K562 (cell line): ENCODE measurements around the gene ARHGEF12. TPM values are rescaled to one million over a fixed set of nuclear protein-coding genes. Genes with fewer than 3 reads are reported as not detected.

Experiments used
- ATAC-seq: fragments of 200-7000 bp; cut with Tn5 transposase; 3 replicates; pipeline ENCODE4 v1.9.1; 2020; ENCODE audit warnings: moderate library complexity
- BruUV-seq: library from RNA; stranded (reverse); fragments of 400-500 nt; replicated peaks from 2 replicates; lab custom pipeline; 2021; lab: Mats Ljungman, UMichigan
- CTCF ChIA-PET: fragments of 300-600 bp; formaldehyde crosslinking; extraction: SDS; loops from one replicate; lab custom pipeline; 2021; ENCODE audit warnings: low intra/inter-chr PET ratio; lab: Yijun Ruan, JAX
- POLR2A ChIA-PET: fragments of 300-600, 350-650 bp; sonication (Branson Sonifier 250); formaldehyde crosslinking; extraction: SDS; loops from one replicate; lab custom pipeline; 2021; ENCODE audit warnings: antibody characterized with exemption, inconsistent platforms; lab: Yijun Ruan, JAX
- DNase-seq, 4 experiments: peaks; one replicate each; pipeline versions ENCODE4 v3.0.0 to v3.0.0-alpha.2; 2011 to 2018; ENCODE audit warnings: low spot score in 3 of 4, mixed read lengths in 3 of 4; ENCODE audit errors: extremely low read depth in 1 of 4
- FAIRE-seq: peaks from 2 replicates; lab custom pipeline; 2011; peaks lifted over from hg19 to GRCh38; lab: Jason Lieb, UNC
- H2AFZ ChIP-seq: 2 replicates; pipeline ENCODE4 v1.6.0; 2011; ENCODE audit warnings: low read depth, low read length, control low read depth, inconsistent platforms
- H3K27ac ChIP-seq: fragments of 200-600 bp; 3 replicates; pipeline ENCODE4 v1.8.0; 2011; ENCODE audit warnings: low read depth, mild to moderate bottlenecking, control low read depth, inconsistent platforms, low read length, moderate library complexity, mixed read lengths; ENCODE audit errors: extremely low read depth
- H3K27me3 ChIP-seq, 2 experiments: fragments of 300-600 bp in 1 of 2; 2 replicates in 1 of 2; 3 replicates in 1 of 2; pipeline versions ENCODE4 v1.6.0 to v1.8.0; 2011; ENCODE audit warnings: inconsistent platforms in 2 of 2, low read length in 2 of 2, mild to moderate bottlenecking in 1 of 2, mixed read lengths in 1 of 2, moderate library complexity in 1 of 2; ENCODE audit not compliant: control insufficient read depth in 2 of 2, insufficient read depth in 2 of 2
- H3K36me3 ChIP-seq: fragments of 300-600 bp; 3 replicates; pipeline ENCODE4 v1.8.0; 2011; ENCODE audit warnings: mild to moderate bottlenecking, low read length, inconsistent platforms; ENCODE audit not compliant: control insufficient read depth, insufficient read depth
- H3K4me1 ChIP-seq, 2 experiments: fragments of 200-600 bp in 1 of 2; replicated peaks in 1 of 2; 2 replicates in 1 of 2; 3 replicates in 1 of 2; pipeline versions ENCODE4 v1.5.1 to v1.8.0; 2011; ENCODE audit warnings: inconsistent platforms in 2 of 2, low read length in 2 of 2, mild to moderate bottlenecking in 1 of 2, mixed read lengths in 1 of 2, moderate library complexity in 1 of 2; ENCODE audit not compliant: control insufficient read depth in 2 of 2, insufficient read depth in 2 of 2
- H3K4me2 ChIP-seq: 2 replicates; pipeline ENCODE4 v1.6.1; 2011; ENCODE audit warnings: low read length, control low read depth, inconsistent platforms, mixed read lengths; ENCODE audit not compliant: insufficient read depth
- H3K4me3 ChIP-seq: fragments of 200-600 bp; sonication (generic), shearing (Covaris generic); 2 replicates; pipeline ENCODE4 v1.5.1; 2016; ENCODE audit warnings: control low read depth, inconsistent platforms
- H3K79me2 ChIP-seq: fragments of 200-600 bp; 3 replicates; pipeline ENCODE4 v1.8.0; 2011; ENCODE audit warnings: low read length, inconsistent platforms; ENCODE audit not compliant: control insufficient read depth, insufficient read depth
- H3K9ac ChIP-seq, 2 experiments: 2 replicates each; pipeline versions ENCODE4 v1.6.0 to v1.6.1; 2011; ENCODE audit warnings: low read depth in 2 of 2, low read length in 2 of 2, control low read depth in 1 of 2, inconsistent platforms in 1 of 2, mild to moderate bottlenecking in 1 of 2, mixed read lengths in 1 of 2; ENCODE audit not compliant: insufficient read depth in 1 of 2
- H3K9me1 ChIP-seq: one replicate; pipeline ENCODE4 v1.6.0; 2011; ENCODE audit warnings: inconsistent platforms, mild to moderate bottlenecking, low read length, moderate library complexity; ENCODE audit not compliant: control insufficient read depth, insufficient read depth
- H3K9me3 ChIP-seq: replicated peaks from 2 replicates; pipeline ENCODE4 v1.5.1; 2011; ENCODE audit warnings: low read depth, low read length, inconsistent platforms; ENCODE audit not compliant: control insufficient read depth, insufficient read depth
- H4K20me1 ChIP-seq: replicated peaks from 2 replicates; pipeline ENCODE4 v1.6.1; 2011; ENCODE audit warnings: low read length, inconsistent platforms, mixed read lengths; ENCODE audit not compliant: control insufficient read depth, insufficient read depth
- CREBBP ChIP-seq: IDR thresholded peaks from one replicate; pipeline ENCODE4 v1.6.1; 2012; ENCODE audit warnings: low read depth, mild to moderate bottlenecking, control low read depth, inconsistent platforms, low read length
- ESRRB ChIP-seq: fragments of 250-450 bp; sonication (Bioruptor Pico); IDR thresholded peaks from 2 replicates; pipeline ENCODE4 v1.5.0; 2020; ENCODE audit warnings: mild to moderate bottlenecking, moderate library complexity, borderline replicate concordance
- MGA ChIP-seq: fragments of 450-650 bp; IDR thresholded peaks from 2 replicates; pipeline ENCODE4 v1.6.1; 2016; ENCODE audit warnings: mild to moderate bottlenecking, moderate library complexity
- ZNF830 ChIP-seq: fragments of 250-450 bp; sonication (Bioruptor Pico); IDR thresholded peaks from 2 replicates; pipeline ENCODE4 v1.5.0; 2021; ENCODE audit warnings: mild to moderate bottlenecking
- WGBS: fragments of 100-300 bp; shearing (Covaris generic); methylation state at CpG from one replicate; pipeline ENCODE4 v1.1.6; 2016; ENCODE audit warnings: low coverage, mixed read lengths; ENCODE audit not compliant: insufficient coverage; ENCODE audit errors: missing lambda C conversion rate; 5-methylcytosine and 5-hydroxymethylcytosine counted together
- in situ Hi-C: fragments of 300-500 bp; cut with MboI; formaldehyde crosslinking; loops from 4 replicates; pipeline ENCODE4 v1.15.0; 2018; ENCODE audit warnings: inconsistent platforms, mixed read lengths
- intact Hi-C: fragments of 100-400 bp; cut with micrococcal nuclease; formaldehyde crosslinking; loops from 2 replicates; pipeline ENCODE4 v1.14.2; 2022
- polyA plus RNA-seq, 8 experiments: library from polyadenylated mRNA; depleted of rRNA in 4 of 8; stranded (reverse) in 5 of 8; unstranded in 3 of 8; fragments of >200 nt; fragmentation: Nextera tagmentation in 2 of 8; fragmentation: Illumina TruSeq in 1 of 8; extraction: Ambion mirVana in 2 of 8; extraction: Trizol in 1 of 8; gene quantifications; 2 replicates each; pipeline versions ENCODE4 v1.2.1 to v1.2.3, GENCODE V29; 2011 to 2014; ENCODE audit warnings: inconsistent platforms in 1 of 8, missing spikeins in 1 of 8
- total RNA-seq, 7 experiments: library from RNA; depleted of rRNA in 6 of 7; stranded (reverse); fragments of >200 nt in 6 of 7; fragmentation: Illumina TruSeq in 2 of 7; extraction: Trizol in 2 of 7; gene quantifications; 2 replicates each; pipeline versions ENCODE4 v1.2.1 to v1.2.3, GENCODE V29; 2011 to 2021; ENCODE audit warnings: low replicate concordance in 1 of 7
- TF ChIP-seq, protein P1 (sequence below): fragments of 450-650 bp; IDR thresholded peaks from 2 replicates; pipeline ENCODE4 v1.6.1; 2017; ENCODE audit warnings: mild to moderate bottlenecking, moderate library complexity

Gene ARHGEF12
- total and polyA plus RNA-seq, 9 of the 15 experiments (the other 6 are each of a cell fraction or from before 2014, with no cell fraction given): 3.5 to 51.7 (median 29.5) TPM

DNA sequence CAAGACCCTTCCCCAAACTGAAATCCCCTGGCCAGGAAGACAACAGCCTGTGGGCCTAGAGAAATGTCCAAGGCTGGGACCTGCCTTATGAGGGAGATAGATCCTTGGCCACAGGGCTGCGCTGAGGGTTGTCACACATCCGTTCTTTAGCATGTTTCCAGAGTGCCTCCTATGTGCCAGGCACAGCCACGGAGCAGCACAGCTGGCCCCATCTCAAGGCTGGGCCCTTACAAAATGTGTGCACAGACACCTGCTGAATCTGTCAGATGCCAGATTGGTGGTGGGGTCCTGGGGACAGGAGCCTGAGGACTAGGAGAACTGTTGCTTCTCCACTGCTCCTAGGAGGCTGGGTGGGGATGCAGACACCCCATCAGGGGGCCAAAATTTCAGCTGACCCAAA, 186.5 kb downstream of the ARHGEF12 start:
- H3K79me2 ChIP-seq: no peaks in the 10 kb centered on the region
- POLR2A ChIA-PET: no interaction called here
- no peak overlapping the region for H3K9ac ChIP-seq
- peaks cover 19% of the 10 kb centered on the region for H4K20me1 ChIP-seq
- BruUV-seq: no TSS peak
- no peak overlapping the region for H3K27ac ChIP-seq
- 0% methylated on average over 3 of the region's 3 CpGs for WGBS
- H3K27me3 ChIP-seq: peaks cover 43 to 93% of the 10 kb centered on the region in 2 experiments; a peak in 4 of 5 replicates
- TF ChIP-seq, protein P1, sequence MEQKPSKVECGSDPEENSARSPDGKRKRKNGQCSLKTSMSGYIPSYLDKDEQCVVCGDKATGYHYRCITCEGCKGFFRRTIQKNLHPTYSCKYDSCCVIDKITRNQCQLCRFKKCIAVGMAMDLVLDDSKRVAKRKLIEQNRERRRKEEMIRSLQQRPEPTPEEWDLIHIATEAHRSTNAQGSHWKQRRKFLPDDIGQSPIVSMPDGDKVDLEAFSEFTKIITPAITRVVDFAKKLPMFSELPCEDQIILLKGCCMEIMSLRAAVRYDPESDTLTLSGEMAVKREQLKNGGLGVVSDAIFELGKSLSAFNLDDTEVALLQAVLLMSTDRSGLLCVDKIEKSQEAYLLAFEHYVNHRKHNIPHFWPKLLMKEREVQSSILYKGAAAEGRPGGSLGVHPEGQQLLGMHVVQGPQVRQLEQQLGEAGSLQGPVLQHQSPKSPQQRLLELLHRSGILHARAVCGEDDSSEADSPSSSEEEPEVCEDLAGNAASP: no peak
- no peak for TF ChIP-seq ESRRB (CRISPR knock-in tag)
- no peak for TF ChIP-seq CREBBP
- TF ChIP-seq ZNF830 (CRISPR knock-in tag): no peak
- no peak for TF ChIP-seq MGA
- in situ Hi-C loops (loop anchor here (5.0 to 10.0 kb wide), 2 partner anchors 165 to 1072 kb away; no protein-coding TSS in a partner anchor), intact Hi-C loops (no loop called here)
- no peaks in the 10 kb centered on the region for H3K9me3 ChIP-seq
- H3K36me3 ChIP-seq: no peaks in the 10 kb centered on the region
- no peaks in the 10 kb centered on the region for H3K4me1 ChIP-seq
- CTCF ChIA-PET: no interaction called here
- no peak overlapping the region for H2AFZ ChIP-seq
- FAIRE-seq (no peak), ATAC-seq (no peak), DNase-seq (no peak)
- no peak overlapping the region for H3K4me3 ChIP-seq
- H3K4me2 ChIP-seq: no peak overlapping the region
- H3K9me1 ChIP-seq: no peaks in the 10 kb centered on the region
